Endothelial cell of umbilical vein (primary cell): ENCODE measurements around the gene BRSK2. TPM values are rescaled to one million over a fixed set of nuclear protein-coding genes. Genes with fewer than 3 reads are reported as not detected.

Experiments used
- BruUV-seq: library from RNA; stranded (reverse); fragments of 400-500 nt; replicated peaks from 2 replicates; lab custom pipeline; 2021; lab: Mats Ljungman, UMichigan
- CTCF ChIA-PET: fragments of 300-600, 350-600 bp; sonication (Branson Sonifier 250); formaldehyde crosslinking; loops from one replicate; lab custom pipeline; 2021; ENCODE audit warnings: antibody characterized with exemption, inconsistent platforms; lab: Charles Lee
- POLR2A ChIA-PET: fragments of 300-600, 350-600 bp; sonication (Branson Sonifier 250); formaldehyde crosslinking; loops from one replicate; lab custom pipeline; 2021; ENCODE audit warnings: antibody characterized with exemption, inconsistent platforms; lab: Charles Lee
- DNase-seq: peaks from one replicate; pipeline ENCODE4 v3.0.0-alpha.2; 2011; ENCODE audit warnings: low read depth, low spot score
- FAIRE-seq: peaks from 2 replicates; lab custom pipeline; 2011; peaks lifted over from hg19 to GRCh38; lab: Jason Lieb, UNC
- H2AFZ ChIP-seq: 2 replicates; pipeline ENCODE4 v1.6.0; 2012; ENCODE audit warnings: low read depth, low read length, control low read depth, inconsistent platforms
- H3K27ac ChIP-seq: 2 replicates; pipeline ENCODE4 v1.5.1; 2011; ENCODE audit warnings: low read depth, mild to moderate bottlenecking, control low read depth, low read length, moderate library complexity; ENCODE audit not compliant: insufficient read depth
- H3K27me3 ChIP-seq, 2 experiments: 2 replicates each; pipeline versions ENCODE4 v1.6.0 to v1.6.1; 2011; ENCODE audit warnings: low read length in 2 of 2, mixed read lengths in 1 of 2; ENCODE audit not compliant: control insufficient read depth in 2 of 2, insufficient read depth in 2 of 2
- H3K36me3 ChIP-seq, 2 experiments: 2 replicates in 1 of 2; 3 replicates in 1 of 2; pipeline ENCODE4 v1.5.1; 2011; ENCODE audit warnings: low read length in 2 of 2, mild to moderate bottlenecking in 1 of 2, moderate library complexity in 1 of 2; ENCODE audit not compliant: control insufficient read depth in 2 of 2, insufficient read depth in 2 of 2; ENCODE audit errors: extremely low read depth in 1 of 2
- H3K4me1 ChIP-seq: 3 replicates; pipeline ENCODE4 v1.5.1; 2011; ENCODE audit warnings: mild to moderate bottlenecking, low read length; ENCODE audit not compliant: control insufficient read depth, insufficient read depth; ENCODE audit errors: extremely low read depth
- H3K4me2 ChIP-seq: 2 replicates; pipeline ENCODE4 v1.6.1; 2011; ENCODE audit warnings: low read length, control low read depth, mixed read lengths; ENCODE audit not compliant: insufficient read depth
- H3K4me3 ChIP-seq, 3 experiments: fragments of 200-600 bp in 1 of 3; sonication (generic), shearing (Covaris generic) in 1 of 3; replicated peaks in 1 of 3; 2 replicates each; pipeline ENCODE4 v1.5.1; 2011 to 2016; ENCODE audit warnings: control low read depth in 3 of 3, low read length in 3 of 3, mild to moderate bottlenecking in 2 of 3, inconsistent platforms in 1 of 3, low read depth in 1 of 3, moderate library complexity in 1 of 3; ENCODE audit not compliant: insufficient read depth in 1 of 3
- H3K79me2 ChIP-seq: 2 replicates; pipeline ENCODE4 v1.6.0; 2012; ENCODE audit warnings: low read length, inconsistent platforms; ENCODE audit not compliant: control insufficient read depth, insufficient read depth
- H3K9ac ChIP-seq: replicated peaks from 2 replicates; pipeline ENCODE3; 2011; ENCODE audit warnings: low read length, control low read depth; ENCODE audit not compliant: insufficient read depth; ENCODE audit errors: extremely low read depth
- H3K9me1 ChIP-seq: replicated peaks from 3 replicates; pipeline ENCODE4 v1.6.0; 2011; ENCODE audit warnings: mild to moderate bottlenecking, low read length; ENCODE audit not compliant: control insufficient read depth, insufficient read depth; ENCODE audit errors: extremely low read depth
- H3K9me3 ChIP-seq: replicated peaks from 2 replicates; pipeline ENCODE4 v1.5.1; 2012; ENCODE audit warnings: low read length, inconsistent platforms; ENCODE audit not compliant: control insufficient read depth, insufficient read depth
- H4K20me1 ChIP-seq: replicated peaks from 2 replicates; pipeline ENCODE3; 2011; ENCODE audit warnings: mild to moderate bottlenecking, low read length; ENCODE audit not compliant: control insufficient read depth, insufficient read depth; ENCODE audit errors: extremely low read depth
- EZH2 ChIP-seq: IDR thresholded peaks from 2 replicates; pipeline ENCODE4 v1.6.1; 2012; ENCODE audit warnings: borderline replicate concordance, low read depth, mild to moderate bottlenecking, moderate library complexity, low read length, inconsistent platforms; ENCODE audit not compliant: severe bottlenecking
- FOS ChIP-seq: IDR thresholded peaks from 2 replicates; pipeline ENCODE4 v1.6.1; 2011; ENCODE audit warnings: mild to moderate bottlenecking, low read length, moderate library complexity, borderline replicate concordance; ENCODE audit not compliant: insufficient read depth
- GATA2 ChIP-seq: IDR thresholded peaks from 2 replicates; pipeline ENCODE4 v1.7.0; 2011; ENCODE audit warnings: low read depth, mild to moderate bottlenecking, moderate library complexity, mixed read lengths, low read length; ENCODE audit not compliant: insufficient read length, insufficient read depth
- JUN ChIP-seq: IDR thresholded peaks from 2 replicates; pipeline ENCODE4 v1.6.1; 2011; ENCODE audit warnings: borderline replicate concordance, low read depth; ENCODE audit not compliant: insufficient read length, insufficient read depth
- MYC ChIP-seq: IDR thresholded peaks from one replicate; pipeline ENCODE4 v1.6.1; 2011; ENCODE audit warnings: mild to moderate bottlenecking, low read depth, low read length
- POLR2A ChIP-seq: IDR thresholded peaks from 2 replicates; pipeline ENCODE4 v1.6.1; 2012; ENCODE audit warnings: low read depth, mild to moderate bottlenecking, control low read depth, low read length
- POLR2AphosphoS5 ChIP-seq: IDR thresholded peaks from 2 replicates; pipeline ENCODE4 v1.6.1; 2012; ENCODE audit warnings: low read depth, mild to moderate bottlenecking, control low read depth, low read length, moderate library complexity; ENCODE audit not compliant: insufficient read depth
- dilution Hi-C: fragments of 300-500 bp; cut with MboI; formaldehyde crosslinking; loops from one replicate; pipeline ENCODE4 v1.15.0; 2019; ENCODE audit warnings: low sequenced_read_pairs; ENCODE audit not compliant: extremely low pct_ligation_motif_present
- intact Hi-C: fragments of 100-400 bp; cut with micrococcal nuclease; formaldehyde crosslinking; loops from one replicate; pipeline ENCODE4 v1.10.0; 2022
- polyA plus RNA-seq, 4 experiments: library from polyadenylated mRNA; depleted of rRNA in 3 of 4; stranded (reverse) in 3 of 4; unstranded in 1 of 4; fragments of >200 nt; gene quantifications; 2 replicates each; pipeline versions ENCODE4 v1.2.1 to v1.2.3, GENCODE V29; 2011 to 2012; ENCODE audit warnings: missing spikeins in 1 of 4
- total RNA-seq: library from RNA; stranded (reverse); gene quantifications from 2 replicates; pipeline ENCODE4 v1.2.3, GENCODE V29; 2021
- TF ChIP-seq, protein P1 (sequence below), 2 donors: IDR thresholded peaks; 1 replicate in 1 of 2; 2 replicates in 1 of 2; pipeline ENCODE4 v1.5.1; 2011; ENCODE audit warnings: low read length in 2 of 2, mild to moderate bottlenecking in 2 of 2, moderate library complexity in 2 of 2, control low read depth in 1 of 2, inconsistent platforms in 1 of 2, low read depth in 1 of 2; ENCODE audit not compliant: insufficient read depth in 1 of 2; ENCODE audit errors: extremely low read depth in 1 of 2
- TF ChIP-seq, protein P2 (sequence below): IDR thresholded peaks from 2 replicates; pipeline ENCODE4 v1.6.1; 2011; ENCODE audit not compliant: insufficient read depth, insufficient read length

Gene BRSK2
- total and polyA plus RNA-seq, 2 donors (not counting 3 experiments of a cell fraction or from before 2014, with no cell fraction given): 0.08 to 0.20 TPM

DNA sequence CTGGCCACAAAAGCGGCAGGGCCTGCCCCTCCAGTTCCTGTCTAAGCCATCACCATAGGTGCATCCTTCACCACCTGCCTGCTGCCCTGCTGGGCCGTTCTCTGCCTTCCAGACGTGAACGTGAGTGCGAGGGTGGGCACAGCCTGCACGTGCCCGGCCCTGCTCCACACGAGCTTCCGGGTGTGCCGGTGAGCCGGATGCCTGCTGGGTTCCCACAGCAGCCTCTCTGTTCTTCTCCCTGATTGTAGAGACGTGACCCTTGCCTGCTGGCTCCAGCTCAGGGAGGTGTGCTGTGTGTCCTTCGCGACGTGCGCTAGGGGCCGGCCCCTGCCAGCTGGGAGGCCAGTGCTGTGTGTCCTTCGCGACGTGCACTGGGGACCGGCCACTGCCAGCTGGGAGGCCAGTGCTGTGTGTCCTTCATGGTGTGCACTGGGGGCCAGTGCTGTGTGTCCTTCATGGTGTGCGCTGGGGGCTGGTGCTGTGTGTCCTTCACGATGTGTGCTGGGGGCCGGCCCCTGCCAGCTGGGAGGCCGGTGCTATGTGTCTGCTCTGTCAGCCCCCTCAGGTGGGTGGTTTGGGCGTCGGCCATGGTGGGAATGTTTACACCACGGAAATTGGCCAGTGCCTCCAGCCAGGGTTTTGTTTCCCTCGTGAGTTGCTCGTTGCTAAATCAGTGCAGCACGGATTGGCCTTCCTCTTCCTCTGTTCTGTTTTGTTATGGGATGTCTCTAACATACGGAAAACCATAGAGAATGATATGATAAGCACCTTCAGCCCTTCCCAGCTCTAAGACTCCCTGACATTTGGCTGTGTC lies 35.4 kb upstream of the BRSK2 start:
- POLR2A ChIA-PET: no interaction called here
- no peaks in the 10 kb centered on the region for H3K36me3 ChIP-seq
- intact Hi-C loops (no loop called here), dilution Hi-C loops (no loop called here)
- CTCF ChIA-PET: no interaction called here
- no peak overlapping the region for H2AFZ ChIP-seq
- BruUV-seq: no TSS peak
- H3K4me3 ChIP-seq: no peak overlapping the region
- H3K79me2 ChIP-seq: no peaks in the 10 kb centered on the region
- no peaks in the 10 kb centered on the region for H3K9me1 ChIP-seq
- no peak for DNase-seq
- TF ChIP-seq, protein P1, sequence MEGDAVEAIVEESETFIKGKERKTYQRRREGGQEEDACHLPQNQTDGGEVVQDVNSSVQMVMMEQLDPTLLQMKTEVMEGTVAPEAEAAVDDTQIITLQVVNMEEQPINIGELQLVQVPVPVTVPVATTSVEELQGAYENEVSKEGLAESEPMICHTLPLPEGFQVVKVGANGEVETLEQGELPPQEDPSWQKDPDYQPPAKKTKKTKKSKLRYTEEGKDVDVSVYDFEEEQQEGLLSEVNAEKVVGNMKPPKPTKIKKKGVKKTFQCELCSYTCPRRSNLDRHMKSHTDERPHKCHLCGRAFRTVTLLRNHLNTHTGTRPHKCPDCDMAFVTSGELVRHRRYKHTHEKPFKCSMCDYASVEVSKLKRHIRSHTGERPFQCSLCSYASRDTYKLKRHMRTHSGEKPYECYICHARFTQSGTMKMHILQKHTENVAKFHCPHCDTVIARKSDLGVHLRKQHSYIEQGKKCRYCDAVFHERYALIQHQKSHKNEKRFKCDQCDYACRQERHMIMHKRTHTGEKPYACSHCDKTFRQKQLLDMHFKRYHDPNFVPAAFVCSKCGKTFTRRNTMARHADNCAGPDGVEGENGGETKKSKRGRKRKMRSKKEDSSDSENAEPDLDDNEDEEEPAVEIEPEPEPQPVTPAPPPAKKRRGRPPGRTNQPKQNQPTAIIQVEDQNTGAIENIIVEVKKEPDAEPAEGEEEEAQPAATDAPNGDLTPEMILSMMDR (IDR thresholded peaks at IDR 0.05; ENCODE audit: extremely low read depth in 1 of 2, insufficient read depth in 1 of 2, low read depth in 1 of 2, low read length in 2 of 2): no peak
- TF ChIP-seq MYC (no peak), FOS (no peak), JUN (no peak), GATA2 (no peak), EZH2 (no peak), POLR2A (no peak), POLR2AphosphoS5 (no peak)
- TF ChIP-seq, protein P2, sequence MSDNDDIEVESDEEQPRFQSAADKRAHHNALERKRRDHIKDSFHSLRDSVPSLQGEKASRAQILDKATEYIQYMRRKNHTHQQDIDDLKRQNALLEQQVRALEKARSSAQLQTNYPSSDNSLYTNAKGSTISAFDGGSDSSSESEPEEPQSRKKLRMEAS: no peak
- FAIRE-seq: no peak
- H3K9me3 ChIP-seq: no peaks in the 10 kb centered on the region
- no peak overlapping the region for H3K9ac ChIP-seq
- H3K27me3 ChIP-seq: no peaks in the 10 kb centered on the region
- H4K20me1 ChIP-seq: no peaks in the 10 kb centered on the region
- no peaks in the 10 kb centered on the region for H3K4me1 ChIP-seq
- H3K27ac ChIP-seq: no peak overlapping the region
- no peak overlapping the region for H3K4me2 ChIP-seq
